ENCODE measurements around the gene DLL3.

Gene DLL3

GRCh38 chr19:39481676-39482075, 17.1 kb upstream of the DLL3 start:
- DNase-seq: no peak

DNA sequence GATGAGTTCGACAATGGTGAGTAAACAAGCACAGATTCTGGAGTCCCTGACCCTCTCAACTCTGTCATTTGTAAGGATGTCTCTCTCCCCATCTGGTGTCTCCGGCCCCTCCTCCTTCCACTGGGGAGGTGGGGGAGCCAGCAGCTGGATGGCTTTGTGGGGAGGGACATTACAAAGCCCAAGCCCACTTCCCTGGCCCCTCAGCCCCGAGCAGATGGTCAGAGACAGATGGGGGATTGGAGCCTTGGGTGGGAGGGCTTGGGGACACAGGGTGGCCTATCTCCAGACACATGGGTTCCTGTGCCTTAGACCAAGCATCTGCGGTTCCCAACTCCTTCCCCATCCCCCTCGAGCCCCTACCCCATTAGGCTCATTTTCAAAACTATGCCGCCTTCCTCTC, 15.6 kb upstream of the DLL3 start:
- no peak for DNase-seq

DNA sequence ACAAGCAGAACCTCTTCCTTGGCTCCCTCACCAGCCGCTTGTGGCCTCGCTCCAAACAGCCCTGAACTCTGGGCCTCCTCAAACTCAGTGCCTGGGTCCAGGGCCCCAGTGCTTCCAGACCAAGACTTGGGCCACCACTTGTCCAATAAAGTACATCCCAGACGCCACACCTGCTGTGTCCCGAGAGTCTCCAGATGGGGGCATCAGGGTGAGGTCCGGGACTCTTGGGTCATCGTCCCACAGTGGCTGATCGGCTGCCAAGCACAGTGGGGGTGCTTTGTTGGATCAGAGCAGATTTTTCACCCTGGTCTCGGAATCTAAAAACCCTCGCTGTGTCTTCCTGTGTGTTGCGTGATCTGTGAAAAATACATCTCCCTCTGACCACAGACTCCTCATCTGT, 9.0 kb upstream of the DLL3 start:
- DNase-seq: no peak

GRCh38 chr19:39492225-39492624, 6.5 kb upstream of the DLL3 start:
- no peak for DNase-seq

DNA sequence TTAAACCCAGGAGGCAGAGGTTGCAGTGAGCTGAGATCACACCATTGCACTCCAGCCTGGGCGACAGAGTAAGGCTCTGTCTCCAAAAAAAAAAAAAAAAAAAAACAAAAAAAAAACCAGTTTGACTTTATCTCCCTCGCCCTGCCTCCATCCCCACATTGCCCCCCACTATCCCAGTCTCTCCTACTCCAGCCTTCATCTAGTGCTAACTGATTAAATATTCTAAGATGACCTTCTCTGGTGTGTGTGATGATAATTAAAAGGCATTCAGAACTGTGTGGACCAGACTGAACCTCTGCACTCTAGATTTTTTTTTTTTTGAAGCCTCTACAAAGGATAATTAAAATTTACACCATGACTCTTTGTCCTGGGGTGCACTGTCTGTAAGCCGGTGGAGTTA, 6.0 kb upstream of the DLL3 start:
- no peak for DNase-seq

DNA sequence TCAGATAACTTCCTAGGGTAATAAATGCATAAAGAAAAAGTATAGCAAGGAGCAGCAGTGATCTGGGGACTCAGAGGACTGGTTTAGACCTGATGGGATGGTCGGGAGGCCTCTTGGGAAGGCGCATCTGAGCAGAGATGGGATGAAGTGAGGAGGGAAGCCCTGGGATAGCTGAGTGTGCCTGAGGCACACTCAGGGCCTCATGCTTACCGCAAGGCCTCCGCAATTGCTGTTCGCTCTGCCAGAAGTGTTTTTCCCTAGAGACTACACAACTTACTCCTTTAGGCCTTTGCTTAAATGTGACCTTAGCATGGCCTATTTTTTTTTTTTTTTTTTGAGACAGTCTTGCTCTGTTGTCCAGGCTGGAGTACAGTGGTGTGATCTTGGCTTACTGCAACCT, 4.1 kb upstream of the DLL3 start:
- DNase-seq: no peak

- no peak for DNase-seq
Observed at GRCh38 chr19:39496063-39496462, 2.7 kb upstream of the DLL3 start.

DNA sequence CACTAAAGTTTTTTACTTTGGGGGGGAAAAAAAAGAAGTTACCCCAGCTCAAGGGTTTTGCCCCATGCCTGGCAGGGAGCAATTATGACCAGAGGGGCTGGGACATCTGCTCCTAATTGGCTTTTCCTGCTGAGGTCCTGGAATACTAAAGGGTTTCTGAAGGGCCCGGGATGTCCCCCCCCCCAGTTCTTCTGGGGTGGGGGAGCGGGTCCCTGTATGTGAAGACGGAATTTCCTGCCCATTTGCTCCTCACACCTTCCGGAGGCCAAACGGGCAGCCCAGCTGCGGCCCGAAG, 1.1 kb upstream of the DLL3 start:
- DNase-seq: peak in 2 of 51 donors; percentile 2 to 5

- DNase-seq: peak in 22 of 51 donors; percentile 4 to 60 (median 18)
Observed at GRCh38 chr19:39497996-39498797, 550 bp upstream of the DLL3 start.

DNA sequence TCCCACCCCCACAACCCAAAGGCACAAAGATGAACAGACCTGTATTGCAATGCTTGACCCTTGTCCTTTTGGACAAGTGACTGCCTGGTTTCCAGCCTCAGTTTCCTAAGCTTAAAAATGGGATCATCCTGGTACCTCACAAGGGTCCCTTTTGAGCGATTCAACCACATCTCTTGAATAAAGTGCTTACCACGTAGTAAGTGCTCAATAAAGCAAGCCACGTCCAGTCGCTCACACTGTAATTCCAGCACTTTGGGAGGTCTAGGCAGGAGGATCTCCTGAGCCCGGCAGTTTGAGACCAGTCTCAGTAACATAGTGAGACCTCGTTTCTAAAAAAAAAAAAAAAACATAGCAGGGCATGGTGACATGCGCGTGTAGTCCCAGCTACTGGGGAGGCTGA, 1.2 kb downstream of the DLL3 start:
- no peak for DNase-seq

- DNase-seq: no peak
Observed at GRCh38 chr19:39500543-39500942, 1.8 kb downstream of the DLL3 start.

DNA sequence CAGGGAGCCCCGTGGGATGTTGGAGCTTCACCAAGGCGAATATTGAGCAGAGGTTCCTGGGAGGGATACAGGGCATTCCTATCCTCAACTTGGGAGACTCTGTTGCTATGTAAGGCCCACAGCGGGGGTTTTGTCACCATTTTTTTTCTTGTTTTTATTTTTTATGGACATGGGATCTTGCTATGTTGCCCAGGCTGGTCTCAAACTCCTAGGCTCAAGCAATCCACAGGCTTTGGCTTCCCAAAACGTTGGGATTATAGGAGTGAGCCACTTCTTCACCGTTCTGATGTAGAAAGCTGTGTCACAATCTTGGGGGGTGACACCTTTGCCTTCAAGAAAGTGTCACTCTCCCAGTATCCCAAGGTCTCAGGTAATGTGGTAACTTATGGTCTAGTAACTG, 2.6 kb downstream of the DLL3 start:
- no peak for DNase-seq

DNA sequence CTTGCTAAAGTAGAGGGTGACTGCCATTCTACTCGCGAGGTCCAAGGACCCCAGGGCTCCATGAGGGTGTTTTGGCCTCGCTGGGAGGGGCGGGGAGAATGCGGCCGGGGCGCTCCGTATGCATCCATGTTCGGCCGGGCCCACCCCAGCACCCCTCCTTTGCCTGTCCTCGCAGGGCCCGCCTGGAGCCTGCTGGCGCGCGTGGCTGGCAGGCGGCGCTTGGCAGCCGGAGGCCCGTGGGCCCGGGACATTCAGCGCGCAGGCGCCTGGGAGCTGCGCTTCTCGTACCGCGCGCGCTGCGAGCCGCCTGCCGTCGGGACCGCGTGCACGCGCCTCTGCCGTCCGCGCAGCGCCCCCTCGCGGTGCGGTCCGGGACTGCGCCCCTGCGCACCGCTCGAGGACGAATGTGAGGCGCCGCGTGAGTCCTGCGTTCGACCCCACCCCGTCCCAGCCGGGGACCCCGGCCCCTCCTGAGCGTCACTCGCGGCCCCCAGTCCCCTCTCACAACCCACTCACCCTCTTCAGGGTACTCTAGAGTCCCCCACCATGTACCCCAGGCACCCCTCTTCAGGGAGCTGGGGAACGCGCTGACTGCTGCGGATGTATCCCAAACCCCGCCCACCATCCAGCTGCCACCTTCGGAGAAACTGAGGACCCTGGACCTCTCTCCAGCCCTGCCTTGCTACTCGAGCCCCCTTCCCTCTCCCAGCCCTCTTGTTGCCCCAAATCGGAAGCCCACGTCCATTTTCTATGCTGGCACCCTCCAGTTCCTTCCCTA, 4.1 kb downstream of the DLL3 start:
- DNase-seq: peak in 8 of 51 donors; percentile 4 to 38 (median 15)

DNA sequence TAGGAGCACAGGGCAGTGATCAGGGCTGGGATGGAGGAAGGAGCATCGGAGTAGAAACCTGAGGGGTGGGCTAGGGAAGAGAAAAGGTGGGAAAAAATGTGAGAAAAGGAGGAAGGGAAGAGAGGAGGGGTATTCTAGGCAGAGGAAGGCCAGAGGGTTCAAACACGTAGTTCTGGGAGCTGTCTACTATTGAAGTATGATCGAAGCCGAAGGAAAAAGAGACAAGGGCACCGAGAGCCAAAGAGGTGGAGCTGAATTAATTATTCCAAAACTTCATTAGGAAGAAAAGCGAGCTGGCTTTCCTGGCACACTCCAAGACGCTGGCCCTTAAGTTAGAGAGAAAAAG, 7.8 kb downstream of the DLL3 start:
- DNase-seq: no peak

- peak in 15 of 51 donors; percentile 2 to 63 (median 36) for DNase-seq
Observed at GRCh38 chr19:39506944-39507714, 8.4 kb downstream of the DLL3 start.

DNA sequence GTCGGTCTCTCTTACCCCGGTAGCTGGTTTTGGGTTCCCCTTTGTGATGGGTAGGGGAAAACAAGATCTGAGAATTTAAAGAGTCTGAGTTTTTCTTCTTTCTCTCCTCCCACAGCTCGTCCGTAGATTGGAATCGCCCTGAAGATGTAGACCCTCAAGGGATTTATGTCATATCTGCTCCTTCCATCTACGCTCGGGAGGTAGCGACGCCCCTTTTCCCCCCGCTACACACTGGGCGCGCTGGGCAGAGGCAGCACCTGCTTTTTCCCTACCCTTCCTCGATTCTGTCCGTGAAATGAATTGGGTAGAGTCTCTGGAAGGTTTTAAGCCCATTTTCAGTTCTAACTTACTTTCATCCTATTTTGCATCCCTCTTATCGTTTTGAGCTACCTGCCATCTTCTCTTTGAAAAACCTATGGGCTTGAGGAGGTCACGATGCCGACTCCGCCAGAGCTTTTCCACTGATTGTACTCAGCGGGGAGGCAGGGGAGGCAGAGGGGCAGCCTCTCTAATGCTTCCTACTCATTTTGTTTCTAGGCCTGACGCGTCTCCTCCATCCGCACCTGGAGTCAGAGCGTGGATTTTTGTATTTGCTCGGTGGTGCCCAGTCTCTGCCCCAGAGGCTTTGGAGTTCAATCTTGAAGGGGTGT, 9.1 kb downstream of the DLL3 start:
- DNase-seq: no peak

DNA sequence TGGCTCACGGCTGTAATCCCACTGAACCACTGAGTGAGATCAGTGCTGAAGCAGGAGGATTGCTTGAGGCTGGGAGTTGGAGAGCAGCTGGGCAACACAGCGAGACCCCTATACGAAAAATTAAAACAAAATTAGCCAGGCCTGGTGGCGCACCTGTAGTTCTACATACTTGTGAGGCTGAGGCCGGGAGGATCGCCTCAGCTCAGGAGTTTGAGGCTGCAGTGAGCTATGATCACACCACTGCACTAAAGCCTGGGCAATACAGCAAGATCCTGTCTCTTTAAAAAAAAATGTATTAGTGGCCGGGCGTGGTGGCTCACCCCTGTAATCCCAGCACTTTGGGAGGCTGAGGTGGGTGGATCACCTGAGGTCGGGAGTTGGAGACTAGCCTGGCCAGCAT, 9.9 kb downstream of the DLL3 start:
- no peak for DNase-seq

DNA sequence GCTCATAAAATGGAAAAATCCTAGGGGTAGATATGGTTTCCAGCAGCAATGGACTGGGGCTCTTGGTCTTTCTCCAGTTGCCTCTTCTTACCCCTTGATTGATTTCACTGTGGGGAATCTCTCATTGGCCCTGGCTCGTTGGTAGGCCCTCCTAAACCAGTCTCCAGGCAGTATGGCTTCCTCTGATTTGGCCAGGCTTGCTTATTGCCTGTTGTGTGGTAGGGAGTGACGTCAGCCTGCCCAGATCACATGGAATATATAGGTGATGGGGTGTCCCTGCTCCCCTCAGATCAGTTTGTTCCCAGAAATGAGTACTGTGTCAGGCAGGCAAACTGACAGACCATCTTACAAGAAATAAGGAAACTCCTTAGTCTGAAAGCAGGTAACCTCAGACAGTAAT, 10.5 kb downstream of the DLL3 start:
- no peak for DNase-seq

- no peak for DNase-seq
Observed at GRCh38 chr19:39512988-39513387, 14.2 kb downstream of the DLL3 start.

DNA sequence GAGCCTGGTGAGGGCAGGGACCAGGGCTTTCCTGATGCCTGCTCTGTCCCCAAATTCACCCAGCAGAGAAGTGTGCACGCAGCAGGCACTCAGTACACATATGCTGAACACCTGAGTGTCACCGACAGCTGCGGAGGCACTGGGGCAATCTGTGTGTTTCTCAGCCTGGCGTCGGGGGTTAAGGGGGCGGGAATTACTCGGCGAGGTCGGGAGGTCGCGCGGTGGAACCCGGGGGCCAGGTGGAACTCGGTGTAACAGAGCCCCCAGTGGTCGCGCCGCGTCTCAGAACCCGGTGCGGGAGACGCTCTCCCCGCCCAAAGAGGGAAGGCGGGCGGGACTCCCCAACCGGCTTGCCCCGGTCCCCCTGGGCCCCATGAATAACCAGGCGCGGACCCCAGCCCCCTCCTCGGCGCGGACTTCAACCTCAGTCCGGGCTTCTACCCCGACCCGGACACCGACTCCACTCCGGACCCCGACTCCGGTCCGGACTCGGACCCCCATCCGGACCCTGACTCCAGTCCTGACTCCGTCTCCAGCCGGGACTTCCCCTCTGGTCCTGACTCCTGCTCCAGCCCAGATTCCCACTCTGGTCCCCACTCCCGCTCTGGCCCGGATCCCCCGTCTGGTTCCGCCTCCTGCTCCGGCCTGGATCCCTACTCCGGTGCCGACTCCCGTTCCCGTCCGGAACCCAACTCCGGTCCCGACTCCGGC, 16.2 kb downstream of the DLL3 start, which contains the start of gene SELENOV:
Gene SELENOV (plus strand): TSS at position 300 of the 711 bp plus-strand sequence. CDS start 74 bp downstream, at position 374.
- peak in 3 of 51 donors; percentile 9 to 13 (median 13) for DNase-seq

DNA sequence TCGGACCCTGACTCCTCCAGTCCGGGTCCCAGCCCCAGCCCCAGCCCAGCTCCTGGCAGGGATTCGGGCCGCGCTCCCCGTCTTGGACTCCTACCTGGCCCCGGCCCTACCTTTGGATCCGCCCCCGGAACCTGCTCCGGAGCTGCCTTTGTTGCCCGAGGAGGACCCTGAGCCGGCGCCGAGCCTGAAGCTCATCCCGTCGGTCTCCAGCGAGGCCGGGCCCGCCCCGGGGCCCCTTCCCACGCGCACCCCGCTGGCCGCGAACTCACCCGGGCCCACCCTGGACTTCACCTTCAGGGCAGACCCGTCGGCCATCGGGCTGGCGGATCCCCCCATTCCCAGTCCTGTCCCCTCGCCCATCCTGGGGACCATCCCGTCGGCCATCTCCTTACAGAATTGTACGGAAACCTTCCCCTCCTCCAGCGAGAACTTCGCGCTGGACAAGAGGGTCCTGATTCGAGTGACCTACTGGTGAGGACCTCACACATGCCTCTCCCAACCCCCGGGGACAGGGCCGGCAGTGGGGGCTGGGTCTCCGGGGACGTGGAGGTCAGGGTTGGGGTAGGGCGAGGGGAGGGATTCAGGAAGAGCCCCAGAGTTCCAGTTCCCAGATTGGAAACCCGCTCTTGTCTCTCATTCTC, 16.9 kb downstream of the DLL3 start:
- peak in 1 of 51 donors; percentile 5 for DNase-seq

Data from hypothalamus (tissue), 51 donors.